GM03348 (cell line): Measurements from ENCODE around the gene JPH2.

ENCODE experiments used
- DNase-seq: peaks from one replicate; pipeline ENCODE4 v3.0.0; 2012; ENCODE audit warnings: low spot score

JPH2 gene

GRCh38 chr20:44099832-44100231 is 87.2 kb downstream of the JPH2 start:
- no peak for DNase-seq

- DNase-seq: no peak
Measured at GRCh38 chr20:44098657-44099056, 88.3 kb downstream of the JPH2 start.

GRCh38 chr20:44098256-44098630 is 88.7 kb downstream of the JPH2 start:
- DNase-seq: no peak

- DNase-seq: no peak
Measured at GRCh38 chr20:44097521-44098255, 89.3 kb downstream of the JPH2 start.

GRCh38 chr20:44095831-44096230 is 91.2 kb downstream of the JPH2 start:
- no peak for DNase-seq

- DNase-seq: no peak
Measured at GRCh38 chr20:44093249-44093582, 93.8 kb downstream of the JPH2 start.

- DNase-seq: peak; percentile 57
Measured at GRCh38 chr20:44092551-44093248, 94.3 kb downstream of the JPH2 start.

- DNase-seq: no peak
Measured at GRCh38 chr20:44091026-44091425, 96.0 kb downstream of the JPH2 start.

- peak; percentile 59 for DNase-seq
Measured at GRCh38 chr20:44089987-44090674, 96.9 kb downstream of the JPH2 start.

GRCh38 chr20:44087857-44088120 is 99.2 kb downstream of the JPH2 start:
- no peak for DNase-seq

GRCh38 chr20:44087051-44087856 is 99.7 kb downstream of the JPH2 start:
- DNase-seq: no peak

- DNase-seq: no peak
Measured at GRCh38 chr20:44085616-44086434, 101.2 kb downstream of the JPH2 start.

GRCh38 chr20:44084891-44085290 is 102.1 kb downstream of the JPH2 start:
- DNase-seq: no peak

- DNase-seq: no peak
Measured at GRCh38 chr20:44084439-44084838, 102.5 kb downstream of the JPH2 start.

GRCh38 chr20:44083220-44083933 is 103.6 kb downstream of the JPH2 start:
- peak; percentile 59 for DNase-seq

- no peak for DNase-seq
Measured at GRCh38 chr20:44081888-44082287, 105.1 kb downstream of the JPH2 start.

- DNase-seq: no peak
Measured at GRCh38 chr20:44081476-44081875, 105.5 kb downstream of the JPH2 start.

- peak; percentile 88 for DNase-seq
Measured at GRCh38 chr20:44080646-44081267, 106.2 kb downstream of the JPH2 start.

GRCh38 chr20:44080064-44080463 is 106.9 kb downstream of the JPH2 start:
- DNase-seq: no peak

GRCh38 chr20:44079291-44079690 is 107.7 kb downstream of the JPH2 start:
- DNase-seq: no peak

GRCh38 chr20:44075950-44076232 is 111.1 kb downstream of the JPH2 start:
- no peak for DNase-seq
